ENCODE measurements around the gene RGS13.

GRCh38 chr1:192696082-192696481 is 60.1 kb downstream of the RGS13 start:
- no peak for TF ChIP-seq MAX (IDR thresholded peaks at IDR 0.05)
- no peak for TF ChIP-seq FOXM1 (IDR thresholded peaks at IDR 0.05; ENCODE audit: borderline replicate concordance, low read depth)
- TF ChIP-seq TAF1 (IDR thresholded peaks at IDR 0.05; ENCODE audit: low read depth) = no peak
- TF ChIP-seq NFIC (IDR thresholded peaks at IDR 0.05) = no peak
- no peak for TF ChIP-seq CEBPB (IDR thresholded peaks at IDR 0.05)
- TF ChIP-seq YY1 (IDR thresholded peaks at IDR 0.05; ENCODE audit: low read depth) = no peak
- TF ChIP-seq EP300 (IDR thresholded peaks at IDR 0.05; ENCODE audit: borderline replicate concordance) = no peak
- TF ChIP-seq EGR1 (IDR thresholded peaks at IDR 0.05) = no peak
- no peak for TF ChIP-seq RAD21 (IDR thresholded peaks at IDR 0.05; ENCODE audit: low read depth)
- TF ChIP-seq TCF12 (IDR thresholded peaks at IDR 0.05; ENCODE audit: low read depth) = no peak
- TF ChIP-seq TEAD4 (IDR thresholded peaks at IDR 0.05) = no peak
- TF ChIP-seq USF1 (IDR thresholded peaks at IDR 0.05) = no peak
